ENCODE measurements around the gene PRSS12. TPM values are rescaled to one million over a fixed set of nuclear protein-coding genes. Genes with fewer than 3 reads are reported as not detected.

The PRSS12 gene
- total RNA-seq, 1 experiment from 2014 or later: 48.7 TPM

DNA sequence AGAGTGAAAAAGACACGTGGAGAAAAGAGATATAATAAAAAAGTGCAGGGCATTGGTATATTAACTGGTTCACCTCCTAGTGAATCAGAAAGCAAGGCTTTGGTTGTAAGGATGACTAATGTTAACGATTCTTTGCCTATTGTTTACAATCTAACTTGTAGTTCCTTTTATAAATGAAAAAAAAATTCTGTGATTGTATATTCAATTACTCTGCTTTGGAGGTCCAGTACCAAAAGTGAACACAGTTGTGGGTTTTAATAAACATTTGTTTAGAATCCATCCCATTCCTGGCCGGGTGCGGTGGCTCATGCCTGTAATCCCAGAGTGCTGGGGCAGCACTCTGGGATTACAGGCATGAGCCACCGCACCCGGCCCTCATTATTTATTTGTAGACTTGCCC, 36.9 kb upstream of the PRSS12 start:
- TF ChIP-seq, protein P1, sequence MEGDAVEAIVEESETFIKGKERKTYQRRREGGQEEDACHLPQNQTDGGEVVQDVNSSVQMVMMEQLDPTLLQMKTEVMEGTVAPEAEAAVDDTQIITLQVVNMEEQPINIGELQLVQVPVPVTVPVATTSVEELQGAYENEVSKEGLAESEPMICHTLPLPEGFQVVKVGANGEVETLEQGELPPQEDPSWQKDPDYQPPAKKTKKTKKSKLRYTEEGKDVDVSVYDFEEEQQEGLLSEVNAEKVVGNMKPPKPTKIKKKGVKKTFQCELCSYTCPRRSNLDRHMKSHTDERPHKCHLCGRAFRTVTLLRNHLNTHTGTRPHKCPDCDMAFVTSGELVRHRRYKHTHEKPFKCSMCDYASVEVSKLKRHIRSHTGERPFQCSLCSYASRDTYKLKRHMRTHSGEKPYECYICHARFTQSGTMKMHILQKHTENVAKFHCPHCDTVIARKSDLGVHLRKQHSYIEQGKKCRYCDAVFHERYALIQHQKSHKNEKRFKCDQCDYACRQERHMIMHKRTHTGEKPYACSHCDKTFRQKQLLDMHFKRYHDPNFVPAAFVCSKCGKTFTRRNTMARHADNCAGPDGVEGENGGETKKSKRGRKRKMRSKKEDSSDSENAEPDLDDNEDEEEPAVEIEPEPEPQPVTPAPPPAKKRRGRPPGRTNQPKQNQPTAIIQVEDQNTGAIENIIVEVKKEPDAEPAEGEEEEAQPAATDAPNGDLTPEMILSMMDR (IDR thresholded peaks at IDR 0.05; ENCODE audit: unreplicated experiment): no peak
- Mint-ChIP-seq H3K27me3 (ENCODE audit: unreplicated experiment) (no peaks in the 10 kb centered on the region), H3K9me3 (ENCODE audit: low read depth, unreplicated experiment) (peaks cover 6% of the 10 kb centered on the region), H3K4me1 (ENCODE audit: low read depth, unreplicated experiment) (peaks cover 9% of the 10 kb centered on the region), H3K27ac (ENCODE audit: unreplicated experiment) (no peak overlapping the region), H3K4me3 (ENCODE audit: low read depth, unreplicated experiment) (no peak overlapping the region), H3K36me3 (ENCODE audit: insufficient read depth, unreplicated experiment) (no peaks in the 10 kb centered on the region)
- DNase-seq: no peak
- CTCF ChIA-PET: no interaction called here
- no TSS peak for BruUV-seq (replicated peaks)
- intact Hi-C loops (cut with micrococcal nuclease; ENCODE audit: unreplicated experiment): no loop called here

DNA sequence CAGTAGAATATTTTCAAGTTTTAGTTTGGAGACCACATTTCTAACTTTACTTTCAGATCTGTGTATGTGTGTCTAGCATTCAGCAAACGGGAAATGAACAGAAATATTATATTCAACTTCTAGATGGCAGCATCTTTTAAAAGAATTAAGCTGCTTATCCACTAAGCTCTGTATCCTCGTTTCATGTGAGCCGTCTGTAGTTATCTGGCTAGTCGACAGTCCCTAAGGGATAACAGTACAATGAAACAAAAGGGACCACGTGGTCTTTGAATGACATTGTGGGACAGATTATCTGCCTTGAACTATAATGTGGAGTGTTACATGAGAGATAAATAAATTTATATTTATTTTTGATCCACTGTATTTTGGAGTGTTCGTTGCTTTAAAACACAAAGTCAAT, 35.8 kb upstream of the PRSS12 start:
- CTCF ChIA-PET: no interaction called here
- DNase-seq: no peak
- intact Hi-C loops (cut with micrococcal nuclease; ENCODE audit: unreplicated experiment): no loop called here
- Mint-ChIP-seq H3K36me3 (ENCODE audit: insufficient read depth, unreplicated experiment) (no peaks in the 10 kb centered on the region), H3K9me3 (ENCODE audit: low read depth, unreplicated experiment) (peaks cover 6% of the 10 kb centered on the region), H3K27me3 (ENCODE audit: unreplicated experiment) (no peaks in the 10 kb centered on the region), H3K27ac (ENCODE audit: unreplicated experiment) (no peak overlapping the region), H3K4me1 (ENCODE audit: low read depth, unreplicated experiment) (peaks cover 9% of the 10 kb centered on the region), H3K4me3 (ENCODE audit: low read depth, unreplicated experiment) (no peak overlapping the region)
- TF ChIP-seq, protein P1 (IDR thresholded peaks at IDR 0.05; ENCODE audit: unreplicated experiment): no peak
- no TSS peak for BruUV-seq (replicated peaks)

DNA sequence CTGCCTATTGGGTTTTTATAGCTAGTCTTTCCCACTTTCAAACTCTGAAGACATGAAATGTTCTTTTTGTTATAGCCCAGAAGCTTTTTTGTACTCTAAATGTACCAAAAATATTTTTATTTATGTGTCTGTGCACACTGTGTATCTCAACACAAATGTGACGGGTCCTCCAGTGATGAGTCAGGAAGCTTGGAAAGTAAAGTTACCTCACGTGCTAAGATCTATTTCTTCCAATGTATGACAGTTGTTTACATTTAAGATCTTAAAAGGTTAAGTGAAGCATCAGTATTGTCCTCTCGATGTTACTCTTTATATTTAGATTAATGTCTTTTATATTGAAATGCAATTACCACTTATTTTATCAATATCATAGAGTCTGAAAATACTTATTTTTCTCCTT, 29.1 kb upstream of the PRSS12 start:
- TF ChIP-seq, protein P1 (IDR thresholded peaks at IDR 0.05; ENCODE audit: unreplicated experiment): no peak
- BruUV-seq (replicated peaks): no TSS peak
- CTCF ChIA-PET: no interaction called here
- no peaks in the 10 kb centered on the region for H3K4me1 Mint-ChIP-seq (ENCODE audit: low read depth, unreplicated experiment)
- peaks cover 6% of the 10 kb centered on the region for H3K9me3 Mint-ChIP-seq (ENCODE audit: low read depth, unreplicated experiment)
- no peaks in the 10 kb centered on the region for H3K27me3 Mint-ChIP-seq (ENCODE audit: unreplicated experiment)
- no peak overlapping the region for H3K27ac Mint-ChIP-seq (ENCODE audit: unreplicated experiment)
- intact Hi-C loops (cut with micrococcal nuclease; ENCODE audit: unreplicated experiment): no loop called here
- H3K36me3 Mint-ChIP-seq (ENCODE audit: insufficient read depth, unreplicated experiment): no peaks in the 10 kb centered on the region
- DNase-seq: no peak
- no peak overlapping the region for H3K4me3 Mint-ChIP-seq (ENCODE audit: low read depth, unreplicated experiment)

DNA sequence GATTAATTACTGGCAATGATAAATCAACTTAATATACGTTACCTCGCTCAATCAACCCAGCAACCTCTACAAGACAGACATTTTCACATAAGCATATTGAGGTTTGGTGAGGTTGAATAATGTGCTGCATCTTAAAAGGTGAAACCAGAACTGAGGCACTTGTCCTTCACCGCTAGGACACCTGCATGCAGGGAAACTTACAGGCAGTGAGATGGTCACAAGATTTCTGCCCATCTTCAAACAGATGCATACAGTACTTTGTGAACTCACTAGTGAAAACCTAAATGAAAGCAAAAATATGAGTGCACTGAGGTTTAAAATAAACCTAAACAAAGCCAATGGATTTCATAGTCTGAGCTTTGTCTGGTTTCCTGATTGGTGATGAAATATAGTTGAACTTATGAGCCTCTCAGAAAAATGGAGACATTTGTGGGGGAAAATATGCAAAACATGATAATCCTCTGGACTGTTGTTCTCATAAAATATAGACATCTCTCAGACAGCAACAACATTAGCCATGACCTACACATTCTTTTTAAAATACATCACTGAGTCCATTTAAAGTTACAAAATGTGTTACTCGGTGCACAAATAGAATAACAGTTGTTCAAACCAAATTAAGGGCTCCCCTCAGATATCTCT, 20.9 kb upstream of the PRSS12 start:
- Mint-ChIP-seq H3K36me3 (ENCODE audit: insufficient read depth, unreplicated experiment) (no peaks in the 10 kb centered on the region), H3K27me3 (ENCODE audit: unreplicated experiment) (no peaks in the 10 kb centered on the region), H3K27ac (ENCODE audit: unreplicated experiment) (no peak overlapping the region), H3K4me3 (ENCODE audit: low read depth, unreplicated experiment) (no peak overlapping the region), H3K9me3 (ENCODE audit: low read depth, unreplicated experiment) (no peaks in the 10 kb centered on the region), H3K4me1 (ENCODE audit: low read depth, unreplicated experiment) (no peaks in the 10 kb centered on the region)
- CTCF ChIA-PET: no interaction called here
- TF ChIP-seq, protein P1 (IDR thresholded peaks at IDR 0.05; ENCODE audit: unreplicated experiment): no peak
- intact Hi-C loops (cut with micrococcal nuclease; ENCODE audit: unreplicated experiment): no loop called here
- DNase-seq: no peak
- BruUV-seq (replicated peaks): no TSS peak
